ENCODE results near the gene KIAA1549.

KIAA1549 gene

GRCh38 chr7:138849701-138850100 is 131.5 kb downstream of the KIAA1549 start:
- in situ Hi-C loops (cut with MboI; ENCODE audit: low pct_unique_long_range_greater_than_20kb, low sequenced_read_pairs, unreplicated experiment), result no loop called here
- TF ChIP-seq, protein P1, sequence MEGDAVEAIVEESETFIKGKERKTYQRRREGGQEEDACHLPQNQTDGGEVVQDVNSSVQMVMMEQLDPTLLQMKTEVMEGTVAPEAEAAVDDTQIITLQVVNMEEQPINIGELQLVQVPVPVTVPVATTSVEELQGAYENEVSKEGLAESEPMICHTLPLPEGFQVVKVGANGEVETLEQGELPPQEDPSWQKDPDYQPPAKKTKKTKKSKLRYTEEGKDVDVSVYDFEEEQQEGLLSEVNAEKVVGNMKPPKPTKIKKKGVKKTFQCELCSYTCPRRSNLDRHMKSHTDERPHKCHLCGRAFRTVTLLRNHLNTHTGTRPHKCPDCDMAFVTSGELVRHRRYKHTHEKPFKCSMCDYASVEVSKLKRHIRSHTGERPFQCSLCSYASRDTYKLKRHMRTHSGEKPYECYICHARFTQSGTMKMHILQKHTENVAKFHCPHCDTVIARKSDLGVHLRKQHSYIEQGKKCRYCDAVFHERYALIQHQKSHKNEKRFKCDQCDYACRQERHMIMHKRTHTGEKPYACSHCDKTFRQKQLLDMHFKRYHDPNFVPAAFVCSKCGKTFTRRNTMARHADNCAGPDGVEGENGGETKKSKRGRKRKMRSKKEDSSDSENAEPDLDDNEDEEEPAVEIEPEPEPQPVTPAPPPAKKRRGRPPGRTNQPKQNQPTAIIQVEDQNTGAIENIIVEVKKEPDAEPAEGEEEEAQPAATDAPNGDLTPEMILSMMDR (IDR thresholded peaks at IDR 0.05; ENCODE audit: extremely low read depth, insufficient read depth, missing control alignments), result no peak
- DNase-seq (ENCODE audit: low spot score), result no peak

- DNase-seq (ENCODE audit: low spot score), result no peak
- TF ChIP-seq, protein P1 (IDR thresholded peaks at IDR 0.05; ENCODE audit: extremely low read depth, insufficient read depth, missing control alignments), result no peak
- in situ Hi-C loops (cut with MboI; ENCODE audit: low pct_unique_long_range_greater_than_20kb, low sequenced_read_pairs, unreplicated experiment), result no loop called here
Observed at GRCh38 chr7:138848056-138848980, 132.9 kb downstream of the KIAA1549 start.

DNA sequence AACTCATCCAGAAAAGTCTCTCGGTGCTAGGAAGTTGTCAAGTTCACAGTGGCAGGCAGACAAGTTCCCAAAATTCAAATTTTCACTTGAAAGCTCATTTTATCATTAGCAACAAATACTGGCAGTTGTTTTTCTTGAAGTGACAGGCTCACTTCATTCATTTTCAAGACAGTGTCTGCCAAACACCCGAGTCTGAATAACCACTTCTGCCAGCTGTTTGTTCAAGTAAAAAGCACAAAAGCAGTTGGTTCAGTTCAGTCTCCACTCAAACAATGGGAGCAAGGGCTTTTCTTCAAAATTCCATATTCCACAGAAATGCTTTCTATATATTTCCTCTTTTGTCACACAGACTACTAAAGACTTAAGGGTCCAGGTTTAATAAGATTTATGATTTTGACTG is 135.5 kb downstream of the KIAA1549 start:
- TF ChIP-seq, protein P1 (IDR thresholded peaks at IDR 0.05; ENCODE audit: extremely low read depth, insufficient read depth, missing control alignments), result no peak
- in situ Hi-C loops (cut with MboI; ENCODE audit: low pct_unique_long_range_greater_than_20kb, low sequenced_read_pairs, unreplicated experiment), result no loop called here
- DNase-seq (ENCODE audit: low spot score), result no peak

- DNase-seq (ENCODE audit: low spot score), result no peak
- in situ Hi-C loops (cut with MboI; ENCODE audit: low pct_unique_long_range_greater_than_20kb, low sequenced_read_pairs, unreplicated experiment), result no loop called here
- TF ChIP-seq, protein P1 (IDR thresholded peaks at IDR 0.05; ENCODE audit: extremely low read depth, insufficient read depth, missing control alignments), result no peak
Observed at GRCh38 chr7:138843632-138844580, 137.3 kb downstream of the KIAA1549 start.

DNA sequence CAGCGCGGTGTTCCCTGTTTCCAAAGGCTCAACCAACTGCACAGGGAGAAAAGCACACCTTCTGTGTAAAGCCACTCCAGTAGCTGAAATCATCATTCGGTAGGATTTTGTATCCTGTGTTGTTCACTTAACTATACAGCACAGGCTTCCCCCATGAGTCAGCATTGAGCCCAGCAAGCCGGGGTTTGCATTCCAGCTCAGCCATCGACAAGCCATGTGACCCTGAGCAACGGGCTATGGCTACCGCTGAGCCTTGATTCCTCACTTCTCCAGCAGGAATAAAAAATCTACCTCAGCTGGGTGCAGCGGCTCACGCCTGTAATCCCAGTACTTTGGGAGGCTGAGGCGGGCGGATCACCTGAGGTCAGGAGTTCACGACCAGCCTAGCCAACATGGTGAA is 139.1 kb downstream of the KIAA1549 start:
- in situ Hi-C loops (cut with MboI; ENCODE audit: low pct_unique_long_range_greater_than_20kb, low sequenced_read_pairs, unreplicated experiment), result no loop called here
- DNase-seq (ENCODE audit: low spot score), result no peak
- TF ChIP-seq, protein P1 (IDR thresholded peaks at IDR 0.05; ENCODE audit: extremely low read depth, insufficient read depth, missing control alignments), result no peak

- in situ Hi-C loops (cut with MboI; ENCODE audit: low pct_unique_long_range_greater_than_20kb, low sequenced_read_pairs, unreplicated experiment), result no loop called here
- no peak for DNase-seq (ENCODE audit: low spot score)
- TF ChIP-seq, protein P1 (IDR thresholded peaks at IDR 0.05; ENCODE audit: extremely low read depth, insufficient read depth, missing control alignments), result no peak
Observed at GRCh38 chr7:138838166-138838565, 143.0 kb downstream of the KIAA1549 start.
